GM23248 (cell line): ENCODE results near the gene HIPK2.

Source experiments
- EZH2 ChIP-seq: fragments of 200-600 bp; sonication (generic); IDR thresholded peaks from 2 replicates; pipeline ENCODE4 v1.6.1; 2018; ENCODE audit warnings: antibody characterized with exemption, mild to moderate bottlenecking; ENCODE audit not compliant: insufficient read depth, poor library complexity, severe bottlenecking
- EZH2phosphoT487 ChIP-seq: fragments of 200-600 bp; sonication (generic); IDR thresholded peaks from 2 replicates; pipeline ENCODE4 v1.6.1; 2018; ENCODE audit warnings: antibody characterized with exemption, moderate library complexity, mild to moderate bottlenecking, low read depth; ENCODE audit not compliant: insufficient read depth

DNA sequence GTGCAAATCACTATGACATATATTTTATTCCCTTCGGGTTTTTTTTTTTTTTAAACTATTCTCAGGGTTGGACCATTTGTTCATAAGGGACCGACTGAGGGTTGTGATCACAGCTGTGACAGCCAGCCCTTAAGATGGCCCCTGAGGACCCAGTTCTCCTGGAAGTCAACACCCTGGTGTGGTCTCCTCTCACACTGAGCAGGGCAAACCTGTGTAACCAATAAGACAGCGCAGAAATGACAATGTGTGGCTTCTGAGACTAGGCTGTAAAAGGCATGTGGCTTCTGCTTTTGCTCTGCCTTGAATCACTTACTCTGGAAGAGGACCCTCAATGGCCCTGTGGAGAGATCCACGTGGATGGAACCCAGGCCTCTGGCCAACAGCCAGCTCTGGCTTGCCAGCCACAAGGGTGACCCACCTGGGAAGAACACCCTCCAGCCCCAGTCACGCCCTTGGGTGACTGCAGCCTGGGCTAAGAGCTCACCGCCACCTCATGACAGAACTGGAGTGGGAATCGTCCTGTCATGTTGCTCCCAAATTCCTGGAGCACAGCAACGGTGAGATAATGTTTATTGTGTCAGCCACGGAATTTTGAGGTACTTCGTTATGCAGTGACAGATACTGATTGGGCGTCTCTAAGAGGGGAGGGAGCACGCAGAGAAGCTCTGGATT lies 127.2 kb downstream of the HIPK2 start:
- TF ChIP-seq EZH2 = no peak
- TF ChIP-seq EZH2phosphoT487 = no peak
